Spleen (tissue), 11 donors: Measurements from ENCODE around the gene LMF2. TPM values are rescaled to one million over a fixed set of nuclear protein-coding genes. Genes with fewer than 3 reads are reported as not detected.
A peak's percentile ranks its signal among the peaks of the same experiment; 100 is the strongest.

ENCODE experiments used
- DNase-seq: peaks from one replicate; pipeline ENCODE4 v3.0.0-alpha.2; 2020
- H3K27ac ChIP-seq, 8 donors: fragments of 200-600 bp; sonication (generic) in 7 of 8; 1 replicate in 4 of 8; 2 replicates in 4 of 8; pipeline versions ENCODE4 v1.5.0 to v1.8.0; 2016 to 2021; ENCODE audit warnings: inconsistent platforms in 4 of 8, mild to moderate bottlenecking in 4 of 8, moderate library complexity in 1 of 8
- H3K27me3 ChIP-seq, 7 donors: fragments of 200-600 bp; sonication (generic) in 6 of 7; replicated peaks in 1 of 7; 1 replicate in 4 of 7; 2 replicates in 3 of 7; pipeline versions ENCODE4 v1.5.0 to v1.8.0; 2016 to 2021; ENCODE audit warnings: inconsistent platforms in 3 of 7, mild to moderate bottlenecking in 1 of 7
- H3K36me3 ChIP-seq, 6 donors: fragments of 200-600 bp; sonication (generic) in 5 of 6; 1 replicate in 4 of 6; 2 replicates in 2 of 6; pipeline versions ENCODE4 v1.5.0 to v1.8.0; 2016 to 2021; ENCODE audit warnings: inconsistent platforms in 2 of 6
- H3K4me1 ChIP-seq, 6 donors: fragments of 200-600 bp; sonication (generic) in 5 of 6; 1 replicate in 3 of 6; 2 replicates in 3 of 6; pipeline versions ENCODE4 v1.5.0 to v1.8.0; 2016 to 2021; ENCODE audit warnings: inconsistent platforms in 3 of 6
- H3K4me3 ChIP-seq, 8 donors: fragments of 200-600 bp; sonication (generic) in 7 of 8; 1 replicate in 4 of 8; 2 replicates in 4 of 8; pipeline versions ENCODE4 v1.5.0 to v1.8.0; 2016 to 2021; ENCODE audit warnings: inconsistent platforms in 4 of 8, mild to moderate bottlenecking in 4 of 8, moderate library complexity in 2 of 8
- H3K9me3 ChIP-seq, 8 donors: fragments of 200-600 bp; sonication (generic) in 7 of 8; 1 replicate in 4 of 8; 2 replicates in 4 of 8; pipeline versions ENCODE4 v1.5.0 to v1.8.0; 2016 to 2021; ENCODE audit warnings: inconsistent platforms in 4 of 8
- POLR2A ChIP-seq, 3 donors: fragments of 450-650 bp; IDR thresholded peaks; one replicate each; pipeline ENCODE4 v1.5.1; 2017; ENCODE audit warnings: antibody characterized with exemption in 3 of 3, mild to moderate bottlenecking in 1 of 3
- POLR2AphosphoS5 ChIP-seq, 3 donors: sonication (generic); formaldehyde crosslinking; IDR thresholded peaks; one replicate each; pipeline ENCODE4 v1.5.1; 2017; ENCODE audit warnings: antibody characterized with exemption in 3 of 3
- WGBS, 5 donors: extraction: QIAGEN DNeasy Blood & Tissue Kit in 3 of 5; methylation state at CpG; one replicate each; pipeline versions ENCODE4 v1.1.5 to v1.1.7; 2013 to 2018; 5-methylcytosine and 5-hydroxymethylcytosine counted together
- intact Hi-C: fragments of 100-400 bp; cut with DNase I; formaldehyde crosslinking; loops from one replicate; pipeline ENCODE4 v1.15.0; 2023; ENCODE audit warnings: low total_unique reads
- polyA plus RNA-seq, 3 donors: library from polyadenylated mRNA; stranded (reverse); fragments of 200-250 nt; gene quantifications; one replicate each; pipeline ENCODE4 v1.2.1, GENCODE V29; 2013
- total RNA-seq, 7 donors: library from RNA; depleted of rRNA in 3 of 7; stranded (reverse); fragments of >200 nt in 3 of 7; fragmentation: NEBNext Ultra II Directional in 4 of 7; extraction: Animal tissue kit (Norgen Biotek cat#: 25700) in 4 of 7; gene quantifications; one replicate each; pipeline versions ENCODE4 v1.1.0 to v1.2.1, GENCODE V29; 2016 to 2021
- TF ChIP-seq, protein P1 (sequence below), 11 experiments: fragments of 200-600 bp in 7 of 11; fragments of 450-650 bp in 4 of 11; sonication (generic) in 4 of 11; IDR thresholded peaks in 8 of 11; conservative IDR thresholded peaks in 3 of 11; 1 replicate in 7 of 11; 2 replicates in 4 of 11; pipeline versions ENCODE4 v1.4.0 to v1.8.0; 2016 to 2021; ENCODE audit warnings: antibody characterized with exemption in 11 of 11, inconsistent platforms in 4 of 11, mild to moderate bottlenecking in 1 of 11
- donor health status: healthy with polysubstance abuse.
- donor health status: DM: no; HTN: no; CAD: no; lungs with moderate emphysema.
- donor health status: DM: no; HTN: no; CAD: no.
- donor health status: Bipolar disorder and iron deficiency.
- donor health status: healthy.
- donor health status: DM: no; HTN: no; CAD: no.
- donor health status: DM: yes; HTN: yes; CAD: no.

The LMF2 gene
- total and polyA plus RNA-seq, 10 donors = 36.6 to 81.1 (median 70.0) TPM

DNA sequence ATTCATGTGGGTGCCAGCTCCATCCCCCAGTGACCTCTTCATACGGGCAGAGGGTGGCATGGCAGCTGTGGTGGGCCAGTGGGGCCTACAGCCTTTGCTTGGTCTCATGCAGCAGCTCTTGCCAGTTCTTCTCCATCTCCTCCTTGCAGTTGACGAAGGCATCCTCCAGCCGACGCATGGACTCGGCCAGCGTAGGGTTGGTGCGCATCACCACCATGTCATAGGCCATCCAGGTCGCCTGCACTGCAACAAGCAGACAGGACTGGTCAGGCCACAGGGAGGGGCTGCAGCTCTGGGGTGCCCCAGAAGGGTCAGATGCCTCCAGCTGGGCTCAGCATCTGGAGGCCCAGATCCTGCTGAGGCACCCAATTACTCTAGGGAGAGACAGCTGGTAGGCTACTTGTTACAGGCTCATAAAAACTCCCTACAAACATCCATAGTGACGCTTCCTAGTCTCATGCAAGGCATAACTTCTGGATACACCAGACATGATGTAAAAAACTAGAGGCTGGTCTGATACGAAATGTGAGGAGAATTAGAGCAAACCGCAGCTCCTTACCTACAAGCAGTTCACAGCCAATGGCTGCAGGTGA lies 43.8 kb upstream of the LMF2 start:
- Histone ChIP-seq H3K9me3 (no peaks in the 10 kb centered on the region), H3K36me3 (no peaks in the 10 kb centered on the region), H3K4me1 (peaks cover 10 to 46% (median 29%) of the 10 kb centered on the region in 6 donors), H3K4me3 (no peak overlapping the region), H3K27ac (no peak overlapping the region), H3K27me3 (peaks cover 0 to 31% (median 14%) of the 10 kb centered on the region in 7 donors)
- intact Hi-C loops = no loop called here
- DNase-seq = peak; percentile 73
- 94 to 96% (median 95%) methylated on average over 10 to 11 of the region's 11 CpGs for WGBS, 5 donors
- TF ChIP-seq, protein P1, sequence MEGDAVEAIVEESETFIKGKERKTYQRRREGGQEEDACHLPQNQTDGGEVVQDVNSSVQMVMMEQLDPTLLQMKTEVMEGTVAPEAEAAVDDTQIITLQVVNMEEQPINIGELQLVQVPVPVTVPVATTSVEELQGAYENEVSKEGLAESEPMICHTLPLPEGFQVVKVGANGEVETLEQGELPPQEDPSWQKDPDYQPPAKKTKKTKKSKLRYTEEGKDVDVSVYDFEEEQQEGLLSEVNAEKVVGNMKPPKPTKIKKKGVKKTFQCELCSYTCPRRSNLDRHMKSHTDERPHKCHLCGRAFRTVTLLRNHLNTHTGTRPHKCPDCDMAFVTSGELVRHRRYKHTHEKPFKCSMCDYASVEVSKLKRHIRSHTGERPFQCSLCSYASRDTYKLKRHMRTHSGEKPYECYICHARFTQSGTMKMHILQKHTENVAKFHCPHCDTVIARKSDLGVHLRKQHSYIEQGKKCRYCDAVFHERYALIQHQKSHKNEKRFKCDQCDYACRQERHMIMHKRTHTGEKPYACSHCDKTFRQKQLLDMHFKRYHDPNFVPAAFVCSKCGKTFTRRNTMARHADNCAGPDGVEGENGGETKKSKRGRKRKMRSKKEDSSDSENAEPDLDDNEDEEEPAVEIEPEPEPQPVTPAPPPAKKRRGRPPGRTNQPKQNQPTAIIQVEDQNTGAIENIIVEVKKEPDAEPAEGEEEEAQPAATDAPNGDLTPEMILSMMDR (IDR thresholded peaks at IDR 0.05 in 8 of 11, conservative IDR thresholded peaks at IDR 0.05 in 3 of 11) = no peak
- TF ChIP-seq POLR2AphosphoS5 (IDR thresholded peaks at IDR 0.05) (no peak), POLR2A (IDR thresholded peaks at IDR 0.05) (no peak)

DNA sequence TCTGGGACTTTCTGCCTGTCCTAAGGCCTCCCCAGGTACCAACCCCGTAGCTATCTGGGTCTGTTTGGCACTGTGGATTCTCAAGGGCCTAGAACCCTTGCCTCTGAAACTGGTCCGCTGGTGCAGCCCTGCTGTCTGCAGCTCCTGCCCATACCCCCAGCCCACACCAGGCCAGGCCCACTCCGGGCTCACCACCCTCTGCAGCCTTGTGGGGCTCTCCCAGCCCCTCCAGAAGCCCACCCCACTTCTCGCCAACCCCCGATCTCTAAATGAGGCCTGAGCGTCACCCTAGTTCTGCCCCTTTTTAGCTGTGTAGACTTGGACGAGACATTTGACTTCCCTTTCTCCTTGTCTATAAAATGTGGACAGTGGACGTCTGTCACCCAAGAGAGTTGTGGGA lies 42.9 kb upstream of the LMF2 start:
- Histone ChIP-seq H3K4me3 (no peak overlapping the region), H3K4me1 (peaks cover 10 to 55% (median 34%) of the 10 kb centered on the region in 6 donors), H3K27me3 (peaks cover 0 to 34% (median 14%) of the 10 kb centered on the region in 7 donors), H3K9me3 (no peaks in the 10 kb centered on the region), H3K27ac (no peak overlapping the region), H3K36me3 (no peaks in the 10 kb centered on the region)
- TF ChIP-seq POLR2A (IDR thresholded peaks at IDR 0.05) (no peak), POLR2AphosphoS5 (IDR thresholded peaks at IDR 0.05) (no peak)
- TF ChIP-seq, protein P1 (IDR thresholded peaks at IDR 0.05 in 8 of 11, conservative IDR thresholded peaks at IDR 0.05 in 3 of 11) = no peak
- intact Hi-C loops = no loop called here
- WGBS, 5 donors = 90 to 97% (median 92%) methylated on average over 7 to 8 of the region's 8 CpGs
- peak; percentile 74 for DNase-seq

DNA sequence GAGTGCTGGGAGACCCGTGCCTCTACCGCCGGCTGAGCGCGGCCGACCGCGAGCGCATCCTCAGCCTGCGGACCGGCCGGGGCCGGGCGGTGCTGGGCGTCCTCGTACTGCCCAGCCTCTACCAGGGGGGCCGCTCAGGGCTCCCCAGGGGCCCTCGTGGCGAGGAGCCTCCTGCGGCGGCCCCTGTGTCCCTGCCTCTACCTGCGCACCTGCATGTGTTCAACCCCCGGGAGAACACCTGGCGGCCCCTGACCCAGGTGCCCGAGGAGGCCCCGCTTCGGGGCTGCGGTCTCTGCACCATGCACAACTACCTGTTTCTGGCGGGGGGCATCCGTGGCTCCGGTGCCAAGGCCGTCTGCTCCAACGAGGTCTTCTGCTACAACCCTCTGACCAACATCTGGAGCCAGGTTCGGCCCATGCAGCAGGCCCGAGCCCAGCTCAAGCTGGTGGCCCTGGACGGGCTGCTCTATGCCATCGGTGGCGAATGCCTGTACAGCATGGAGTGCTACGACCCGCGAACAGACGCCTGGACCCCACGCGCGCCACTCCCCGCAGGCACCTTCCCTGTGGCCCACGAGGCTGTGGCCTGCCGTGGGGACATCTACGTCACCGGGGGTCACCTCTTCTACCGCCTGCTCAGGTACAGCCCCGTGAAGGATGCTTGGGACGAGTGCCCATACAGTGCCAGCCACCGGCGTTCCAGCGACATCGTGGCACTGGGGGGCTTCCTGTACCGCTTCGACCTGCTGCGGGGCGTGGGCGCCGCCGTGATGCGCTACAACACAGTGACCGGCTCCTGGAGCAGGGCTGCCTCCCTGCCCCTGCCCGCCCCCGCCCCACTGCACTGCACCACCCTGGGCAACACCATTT lies 41.7 kb upstream of the LMF2 start:
- peak overlapping the region; percentile 26 to 70 (median 46) for H3K4me3 ChIP-seq
- H3K36me3 ChIP-seq = no peaks in the 10 kb centered on the region
- intact Hi-C loops = no loop called here
- TF ChIP-seq, protein P1 (IDR thresholded peaks at IDR 0.05 in 8 of 11, conservative IDR thresholded peaks at IDR 0.05 in 3 of 11) = no peak
- TF ChIP-seq POLR2AphosphoS5 (IDR thresholded peaks at IDR 0.05) (no peak), POLR2A (IDR thresholded peaks at IDR 0.05) (no peak)
- peaks cover 0 to 34% (median 14%) of the 10 kb centered on the region in 7 donors for H3K27me3 ChIP-seq
- peaks cover 18 to 67% (median 45%) of the 10 kb centered on the region in 6 donors for H3K4me1 ChIP-seq
- 56 to 89% (median 57%) methylated on average over 36 to 68 of the region's 68 CpGs for WGBS, 5 donors
- peak; percentile 84 for DNase-seq
- peak overlapping the region; percentile 37 to 87 (median 77) for H3K27ac ChIP-seq
- no peaks in the 10 kb centered on the region for H3K9me3 ChIP-seq
